AG04450 (cell line): ENCODE results near the gene MKS1. TPM values are rescaled to one million over a fixed set of nuclear protein-coding genes. Genes with fewer than 3 reads are reported as not detected.

Experiments
- CTCF ChIA-PET: fragments of 300-600, 350-600 bp; formaldehyde crosslinking; extraction: SDS; loops from one replicate; lab custom pipeline; 2022; ENCODE audit warnings: antibody characterized with exemption, inconsistent platforms; lab: Charles Lee
- POLR2A ChIA-PET: fragments of 350-600 bp; formaldehyde crosslinking; extraction: SDS; loops from one replicate; lab custom pipeline; 2021; ENCODE audit warnings: antibody characterized with exemption, inconsistent platforms; lab: Yijun Ruan, JAX
- DNase-seq: peaks from one replicate; pipeline ENCODE4 v3.0.0-alpha.2; 2011; ENCODE audit warnings: low read depth, low spot score
- H3K27ac ChIP-seq: one replicate; pipeline ENCODE4 v1.5.1; 2012; ENCODE audit warnings: low read depth, low read length, control low read depth
- H3K27me3 ChIP-seq: one replicate; pipeline ENCODE4 v1.6.0; 2012; ENCODE audit warnings: low read length; ENCODE audit not compliant: control insufficient read depth, insufficient read depth
- H3K4me3 ChIP-seq: 2 replicates; pipeline ENCODE4 v1.5.1; 2011; ENCODE audit warnings: mild to moderate bottlenecking, low read depth, low read length, control low read depth
- H3K9me3 ChIP-seq: 2 replicates; pipeline ENCODE4 v1.5.1; 2012; ENCODE audit warnings: low read length; ENCODE audit not compliant: control insufficient read depth, insufficient read depth
- CTCF ChIP-seq: IDR thresholded peaks from 2 replicates; pipeline ENCODE4 v1.5.1; 2011; ENCODE audit warnings: low read depth, low read length, control low read depth, inconsistent platforms
- polyA plus RNA-seq: library from polyadenylated mRNA; depleted of rRNA; stranded (reverse); fragments of >200 nt; gene quantifications from 2 replicates; pipeline ENCODE4 v1.2.3, GENCODE V29; 2011

MKS1 gene
- polyA plus RNA-seq, 1 experiment: 14.4 TPM

- no peak for TF ChIP-seq CTCF
- no peak for DNase-seq
- CTCF ChIA-PET: no interaction called here
Measured at GRCh38 chr17:58184986-58185761, 33.9 kb downstream of the MKS1 start.

GRCh38 chr17:58184308-58184985, 34.6 kb downstream of the MKS1 start:
- POLR2A ChIA-PET: no interaction called here
- Histone ChIP-seq H3K4me3 (no peak overlapping the region), H3K9me3 (no peaks in the 10 kb centered on the region), H3K27me3 (peaks cover 2% of the 10 kb centered on the region), H3K27ac (no peak overlapping the region)
- DNase-seq: peak; percentile 8
- TF ChIP-seq CTCF: no peak
- CTCF ChIA-PET: no interaction called here

More at GRCh38 chr17:58184986-58185761, 33.9 kb downstream of the MKS1 start:
- H3K9me3 ChIP-seq: no peaks in the 10 kb centered on the region
- POLR2A ChIA-PET: no interaction called here
- H3K4me3 ChIP-seq: no peak overlapping the region
- H3K27me3 ChIP-seq: peaks cover 2% of the 10 kb centered on the region
- no peak overlapping the region for H3K27ac ChIP-seq

- DNase-seq: no peak
- Histone ChIP-seq H3K27ac (no peak overlapping the region), H3K4me3 (no peak overlapping the region), H3K9me3 (no peaks in the 10 kb centered on the region), H3K27me3 (peaks cover 2% of the 10 kb centered on the region)
- POLR2A ChIA-PET: no interaction called here
- TF ChIP-seq CTCF: no peak
- CTCF ChIA-PET: no interaction called here
Measured at GRCh38 chr17:58183514-58183913, 35.5 kb downstream of the MKS1 start.

- no peaks in the 10 kb centered on the region for H3K27me3 ChIP-seq
- no peak overlapping the region for H3K27ac ChIP-seq
- CTCF ChIA-PET: no interaction called here
Measured at GRCh38 chr17:58181796-58182195, 37.3 kb downstream of the MKS1 start.

More at GRCh38 chr17:58181796-58182195, 37.3 kb downstream of the MKS1 start:
- POLR2A ChIA-PET: no interaction called here
- DNase-seq: no peak
- H3K4me3 ChIP-seq: no peak overlapping the region
- H3K9me3 ChIP-seq: no peaks in the 10 kb centered on the region
- no peak for TF ChIP-seq CTCF
